GM21447 (cell line): ENCODE results near the gene SMAD1.
"Not testable (repeated sequence)": the region's sequence is repeated elsewhere in the genome, so short reads cannot be mapped to it uniquely, and the experiment has no call there.

ENCODE experiments used
- ATAC-seq: cut with Tn5 transposase; IDR thresholded peaks from one replicate; pipeline ENCODE4 v1.9.1; 2021; ENCODE audit not compliant: unreplicated experiment

SMAD1 gene

GRCh38 chr4:145525291-145525740 lies 43.7 kb downstream of the SMAD1 start:
- no peak for ATAC-seq

GRCh38 chr4:145527773-145528172 lies 46.1 kb downstream of the SMAD1 start:
- ATAC-seq: no peak

GRCh38 chr4:145528601-145529000 lies 46.9 kb downstream of the SMAD1 start:
- no peak for ATAC-seq

GRCh38 chr4:145530189-145530588 lies 48.5 kb downstream of the SMAD1 start:
- no peak for ATAC-seq

- ATAC-seq: no peak
Observed at GRCh38 chr4:145530662-145531061, 49.0 kb downstream of the SMAD1 start.

GRCh38 chr4:145531223-145531622 lies 49.6 kb downstream of the SMAD1 start:
- peak; percentile 49 for ATAC-seq

- no peak for ATAC-seq
Observed at GRCh38 chr4:145531859-145532258, 50.2 kb downstream of the SMAD1 start.

GRCh38 chr4:145533001-145533400 lies 51.3 kb downstream of the SMAD1 start:
- ATAC-seq: no peak

GRCh38 chr4:145533415-145533814 lies 51.8 kb downstream of the SMAD1 start:
- not testable (repeated sequence) for ATAC-seq

GRCh38 chr4:145533961-145534360 lies 52.3 kb downstream of the SMAD1 start:
- ATAC-seq: no peak

GRCh38 chr4:145535202-145535601 lies 53.5 kb downstream of the SMAD1 start:
- ATAC-seq: no peak

- no peak for ATAC-seq
Observed at GRCh38 chr4:145536044-145536443, 54.4 kb downstream of the SMAD1 start.

GRCh38 chr4:145538596-145538995 lies 56.9 kb downstream of the SMAD1 start:
- no peak for ATAC-seq

GRCh38 chr4:145539671-145540070 lies 58.0 kb downstream of the SMAD1 start:
- ATAC-seq: no peak

- ATAC-seq: no peak
Observed at GRCh38 chr4:145540235-145540634, 58.6 kb downstream of the SMAD1 start.

GRCh38 chr4:145541346-145541745 lies 59.7 kb downstream of the SMAD1 start:
- no peak for ATAC-seq

GRCh38 chr4:145545031-145545430 lies 63.4 kb downstream of the SMAD1 start:
- ATAC-seq: no peak

GRCh38 chr4:145545538-145546174 lies 64.0 kb downstream of the SMAD1 start:
- ATAC-seq: no peak

- ATAC-seq: no peak
Observed at GRCh38 chr4:145546175-145546915, 64.7 kb downstream of the SMAD1 start.

- no peak for ATAC-seq
Observed at GRCh38 chr4:145551660-145552059, 70.0 kb downstream of the SMAD1 start.

GRCh38 chr4:145552181-145552822 lies 70.6 kb downstream of the SMAD1 start:
- ATAC-seq: peak; percentile 91

GRCh38 chr4:145553375-145553774 lies 71.7 kb downstream of the SMAD1 start:
- no peak for ATAC-seq
